Measurements from ENCODE around the gene RYK.

DNA sequence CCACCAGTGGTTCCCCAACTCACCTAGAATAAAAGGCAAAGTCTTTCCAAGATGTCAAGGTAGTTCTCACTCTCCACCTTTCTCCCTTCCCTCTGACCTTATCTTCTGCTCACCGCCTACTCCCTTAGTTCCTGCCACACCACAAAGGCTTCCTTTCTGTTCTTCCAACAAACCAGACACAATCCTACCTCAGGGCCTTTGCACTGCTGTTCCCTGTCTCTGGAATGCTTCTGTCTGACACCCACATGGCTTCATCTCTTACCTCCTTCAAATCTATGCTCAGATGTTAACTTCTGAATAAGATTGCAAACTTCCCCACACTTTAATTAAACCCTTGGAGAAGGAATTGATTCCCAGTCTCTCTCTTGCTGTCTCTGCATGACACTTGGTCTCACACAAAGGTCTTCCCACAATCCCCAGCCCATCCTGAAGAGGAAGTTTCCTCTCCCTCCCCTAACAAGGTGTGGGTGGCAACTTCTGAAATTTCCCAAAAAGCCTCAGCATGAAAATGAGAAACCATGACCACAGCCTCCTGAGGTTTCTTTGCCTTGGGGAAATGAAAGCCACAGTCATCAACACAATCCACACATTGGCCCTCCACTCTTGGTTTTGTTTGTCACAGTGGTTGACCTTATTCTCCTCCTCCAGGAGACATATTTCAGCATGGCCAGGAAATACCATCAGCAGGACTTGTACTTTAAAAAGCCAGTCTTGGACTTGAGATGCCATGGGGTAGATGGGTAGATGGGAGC, 3.0 kb upstream of the RYK start:
- TF ChIP-seq, protein P1, sequence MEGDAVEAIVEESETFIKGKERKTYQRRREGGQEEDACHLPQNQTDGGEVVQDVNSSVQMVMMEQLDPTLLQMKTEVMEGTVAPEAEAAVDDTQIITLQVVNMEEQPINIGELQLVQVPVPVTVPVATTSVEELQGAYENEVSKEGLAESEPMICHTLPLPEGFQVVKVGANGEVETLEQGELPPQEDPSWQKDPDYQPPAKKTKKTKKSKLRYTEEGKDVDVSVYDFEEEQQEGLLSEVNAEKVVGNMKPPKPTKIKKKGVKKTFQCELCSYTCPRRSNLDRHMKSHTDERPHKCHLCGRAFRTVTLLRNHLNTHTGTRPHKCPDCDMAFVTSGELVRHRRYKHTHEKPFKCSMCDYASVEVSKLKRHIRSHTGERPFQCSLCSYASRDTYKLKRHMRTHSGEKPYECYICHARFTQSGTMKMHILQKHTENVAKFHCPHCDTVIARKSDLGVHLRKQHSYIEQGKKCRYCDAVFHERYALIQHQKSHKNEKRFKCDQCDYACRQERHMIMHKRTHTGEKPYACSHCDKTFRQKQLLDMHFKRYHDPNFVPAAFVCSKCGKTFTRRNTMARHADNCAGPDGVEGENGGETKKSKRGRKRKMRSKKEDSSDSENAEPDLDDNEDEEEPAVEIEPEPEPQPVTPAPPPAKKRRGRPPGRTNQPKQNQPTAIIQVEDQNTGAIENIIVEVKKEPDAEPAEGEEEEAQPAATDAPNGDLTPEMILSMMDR (IDR thresholded peaks at IDR 0.05): no peak
- TF ChIP-seq POLR2AphosphoS5 (IDR thresholded peaks at IDR 0.05): no peak
